Measurements from ENCODE around the gene PPP1R37.

DNA sequence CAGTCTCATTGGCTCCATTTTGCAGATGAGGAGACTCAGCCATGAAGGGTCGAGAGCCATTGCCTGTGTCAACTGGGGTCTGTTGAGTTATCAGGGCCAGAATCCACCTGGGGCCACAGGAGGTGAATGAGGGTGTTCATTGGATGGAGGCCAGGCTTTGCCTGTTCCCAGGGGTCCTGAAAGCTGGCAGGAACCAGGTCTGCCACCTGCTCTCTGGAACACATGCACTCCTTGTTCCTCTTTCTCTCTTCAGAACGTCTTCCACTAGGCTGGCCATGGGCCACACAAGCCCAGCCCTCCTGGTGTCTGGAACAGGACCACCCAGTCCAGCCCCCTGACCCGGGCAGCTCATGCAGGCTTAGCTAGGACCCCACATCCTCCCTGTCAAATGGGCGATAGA lies 21.1 kb downstream of the PPP1R37 start:
- no peak for TF ChIP-seq JUND (IDR thresholded peaks at IDR 0.05)
- TF ChIP-seq, protein P1, sequence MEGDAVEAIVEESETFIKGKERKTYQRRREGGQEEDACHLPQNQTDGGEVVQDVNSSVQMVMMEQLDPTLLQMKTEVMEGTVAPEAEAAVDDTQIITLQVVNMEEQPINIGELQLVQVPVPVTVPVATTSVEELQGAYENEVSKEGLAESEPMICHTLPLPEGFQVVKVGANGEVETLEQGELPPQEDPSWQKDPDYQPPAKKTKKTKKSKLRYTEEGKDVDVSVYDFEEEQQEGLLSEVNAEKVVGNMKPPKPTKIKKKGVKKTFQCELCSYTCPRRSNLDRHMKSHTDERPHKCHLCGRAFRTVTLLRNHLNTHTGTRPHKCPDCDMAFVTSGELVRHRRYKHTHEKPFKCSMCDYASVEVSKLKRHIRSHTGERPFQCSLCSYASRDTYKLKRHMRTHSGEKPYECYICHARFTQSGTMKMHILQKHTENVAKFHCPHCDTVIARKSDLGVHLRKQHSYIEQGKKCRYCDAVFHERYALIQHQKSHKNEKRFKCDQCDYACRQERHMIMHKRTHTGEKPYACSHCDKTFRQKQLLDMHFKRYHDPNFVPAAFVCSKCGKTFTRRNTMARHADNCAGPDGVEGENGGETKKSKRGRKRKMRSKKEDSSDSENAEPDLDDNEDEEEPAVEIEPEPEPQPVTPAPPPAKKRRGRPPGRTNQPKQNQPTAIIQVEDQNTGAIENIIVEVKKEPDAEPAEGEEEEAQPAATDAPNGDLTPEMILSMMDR (IDR thresholded peaks at IDR 0.05; ENCODE audit: low read depth, low read length, missing input control), result no peak
- no peak for TF ChIP-seq FOXA1 (IDR thresholded peaks at IDR 0.05)
- TF ChIP-seq, protein P2, sequence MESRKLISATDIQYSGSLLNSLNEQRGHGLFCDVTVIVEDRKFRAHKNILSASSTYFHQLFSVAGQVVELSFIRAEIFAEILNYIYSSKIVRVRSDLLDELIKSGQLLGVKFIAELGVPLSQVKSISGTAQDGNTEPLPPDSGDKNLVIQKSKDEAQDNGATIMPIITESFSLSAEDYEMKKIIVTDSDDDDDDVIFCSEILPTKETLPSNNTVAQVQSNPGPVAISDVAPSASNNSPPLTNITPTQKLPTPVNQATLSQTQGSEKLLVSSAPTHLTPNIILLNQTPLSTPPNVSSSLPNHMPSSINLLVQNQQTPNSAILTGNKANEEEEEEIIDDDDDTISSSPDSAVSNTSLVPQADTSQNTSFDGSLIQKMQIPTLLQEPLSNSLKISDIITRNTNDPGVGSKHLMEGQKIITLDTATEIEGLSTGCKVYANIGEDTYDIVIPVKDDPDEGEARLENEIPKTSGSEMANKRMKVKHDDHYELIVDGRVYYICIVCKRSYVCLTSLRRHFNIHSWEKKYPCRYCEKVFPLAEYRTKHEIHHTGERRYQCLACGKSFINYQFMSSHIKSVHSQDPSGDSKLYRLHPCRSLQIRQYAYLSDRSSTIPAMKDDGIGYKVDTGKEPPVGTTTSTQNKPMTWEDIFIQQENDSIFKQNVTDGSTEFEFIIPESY (IDR thresholded peaks at IDR 0.05), result no peak
- no peak for TF ChIP-seq RAD21 (IDR thresholded peaks at IDR 0.05)
- TF ChIP-seq EGR1 (IDR thresholded peaks at IDR 0.05; ENCODE audit: low read depth in 2 of 2), result no peak
